ENCODE measurements around the gene TMEM95. TPM values are rescaled to one million over a fixed set of nuclear protein-coding genes. Genes with fewer than 3 reads are reported as not detected.

The TMEM95 gene
- total RNA-seq = not detected

- DNase-seq = no peak
- Histone ChIP-seq H3K9me3 (no peaks in the 10 kb centered on the region), H3K36me3 (no peaks in the 10 kb centered on the region), H3K4me3 (no peak within 1 kb of the TSS), H3K4me1 (peaks cover 5 to 50% (median 20%) of the 10 kb centered on the region in 4 donors), H3K27ac (peak within 1 kb of the TSS in 2 of 4 donors; percentile 43 to 46), H3K27me3 (no peaks in the 10 kb centered on the region)
- TF ChIP-seq POLR2A (IDR thresholded peaks at IDR 0.05) (no peak), CTCF (IDR thresholded peaks at IDR 0.05) (no peak)
Observed at GRCh38 chr17:7355053-7355452, at the start of gene TMEM95. TMEM95 (plus strand) TSS chr17:7355156; CDS start chr17:7355205, 49 bp downstream.

GRCh38 chr17:7306911-7307685, 47.9 kb upstream of the TMEM95 start, which contains the start of gene EIF5A:
EIF5A (plus strand) TSS chr17:7307628; CDS start chr17:7309636, 2,008 bp downstream.
- H3K9me3 ChIP-seq = no peaks in the 10 kb centered on the region
- no peak for TF ChIP-seq CTCF (IDR thresholded peaks at IDR 0.05)
- TF ChIP-seq POLR2A (IDR thresholded peaks at IDR 0.05) = peak; percentile 88 to 93
- peak; percentile 99 to 100 (median 100) for DNase-seq
- H3K27ac ChIP-seq = peak within 1 kb of the TSS; percentile 97 to 100 (median 100)
- H3K4me3 ChIP-seq = peak within 1 kb of the TSS; percentile 67 to 98 (median 96)
- peaks cover 4 to 20% (median 9%) of the 10 kb centered on the region in 4 donors for H3K4me1 ChIP-seq
- H3K27me3 ChIP-seq = no peaks in the 10 kb centered on the region
- H3K36me3 ChIP-seq = peaks cover 0 to 24% (median 0%) of the 10 kb centered on the region in 3 donors

GRCh38 chr17:7307686-7308624, 47.0 kb upstream of the TMEM95 start:
- H3K4me1 ChIP-seq = peaks cover 4 to 24% (median 9%) of the 10 kb centered on the region in 4 donors
- peak overlapping the region; percentile 67 to 98 (median 96) for H3K4me3 ChIP-seq
- no peaks in the 10 kb centered on the region for H3K9me3 ChIP-seq
- no peaks in the 10 kb centered on the region for H3K27me3 ChIP-seq
- DNase-seq = peak in 2 of 3 donors; percentile 70 to 79
- peak overlapping the region; percentile 97 to 100 (median 100) for H3K27ac ChIP-seq
- peak in 3 of 6 experiments; percentile 10 to 34 (median 19) for TF ChIP-seq CTCF (IDR thresholded peaks at IDR 0.05)
- TF ChIP-seq POLR2A (IDR thresholded peaks at IDR 0.05) = peak in 1 of 2 donors; percentile 84
- H3K36me3 ChIP-seq = peaks cover 0 to 33% (median 0%) of the 10 kb centered on the region in 3 donors

- peaks cover 4 to 33% (median 9%) of the 10 kb centered on the region in 4 donors for H3K4me1 ChIP-seq
Observed at GRCh38 chr17:7308625-7309433, 46.1 kb upstream of the TMEM95 start.

More at GRCh38 chr17:7308625-7309433, 46.1 kb upstream of the TMEM95 start:
- Histone ChIP-seq H3K36me3 (peaks cover 0 to 41% (median 0%) of the 10 kb centered on the region in 3 donors), H3K27ac (peak overlapping the region; percentile 97 to 100 (median 100)), H3K27me3 (no peaks in the 10 kb centered on the region), H3K4me3 (peak overlapping the region; percentile 67 to 98 (median 96)), H3K9me3 (no peaks in the 10 kb centered on the region)
- TF ChIP-seq CTCF (IDR thresholded peaks at IDR 0.05) = no peak
- peak; percentile 35 to 62 for TF ChIP-seq POLR2A (IDR thresholded peaks at IDR 0.05)
- peak; percentile 79 to 90 (median 89) for DNase-seq

Data from Peyer's patch (tissue), 4 donors.